Measurements from ENCODE around the gene ACP5.

GRCh38 chr19:11606484-11606883 lies 29.0 kb upstream of the ACP5 start:
- TF ChIP-seq CTCF (IDR thresholded peaks at IDR 0.05): no peak
- TF ChIP-seq POLR2A (IDR thresholded peaks at IDR 0.05): no peak

Measured in adrenal gland (tissue), 5 donors.